Measurements from ENCODE around the gene SPOUT1.
A peak's percentile ranks its signal among the peaks of the same experiment; 100 is the strongest.

The SPOUT1 gene

DNA sequence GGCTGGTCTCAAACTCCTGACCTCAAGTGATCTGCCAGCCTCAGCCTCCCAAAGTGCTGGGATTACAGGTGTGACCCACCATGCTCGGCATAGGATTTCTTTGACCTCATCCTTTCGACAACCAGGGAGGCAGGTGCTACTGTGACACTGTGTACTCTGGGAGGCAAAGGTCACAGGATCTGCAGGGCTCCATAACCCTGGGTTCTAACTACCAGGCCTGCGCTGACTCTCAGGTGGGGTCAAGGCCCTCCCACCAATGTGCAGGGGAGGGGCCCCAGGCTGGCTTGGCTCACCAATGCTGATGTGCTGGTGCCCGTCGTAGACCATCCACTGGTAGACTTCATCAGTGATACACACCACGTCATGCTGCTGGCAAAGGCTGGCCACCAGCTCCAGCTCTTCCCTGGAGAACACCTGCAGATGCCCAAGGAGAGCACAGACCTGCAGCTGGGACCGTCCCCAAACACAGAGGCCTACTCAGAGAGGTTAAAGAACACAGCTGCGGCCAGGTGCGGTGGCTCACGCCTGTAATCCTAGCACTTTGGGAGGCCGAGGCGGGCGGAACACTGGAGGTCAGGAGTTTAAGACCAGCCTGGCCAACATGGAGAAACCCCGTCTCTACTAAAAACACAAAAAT, 7.0 kb upstream of the SPOUT1 start:
- DNase-seq (ENCODE audit: low read depth) = no peak

- DNase-seq (ENCODE audit: low read depth) = no peak
Observed at GRCh38 chr9:128835246-128836210, 5.9 kb upstream of the SPOUT1 start.

DNA sequence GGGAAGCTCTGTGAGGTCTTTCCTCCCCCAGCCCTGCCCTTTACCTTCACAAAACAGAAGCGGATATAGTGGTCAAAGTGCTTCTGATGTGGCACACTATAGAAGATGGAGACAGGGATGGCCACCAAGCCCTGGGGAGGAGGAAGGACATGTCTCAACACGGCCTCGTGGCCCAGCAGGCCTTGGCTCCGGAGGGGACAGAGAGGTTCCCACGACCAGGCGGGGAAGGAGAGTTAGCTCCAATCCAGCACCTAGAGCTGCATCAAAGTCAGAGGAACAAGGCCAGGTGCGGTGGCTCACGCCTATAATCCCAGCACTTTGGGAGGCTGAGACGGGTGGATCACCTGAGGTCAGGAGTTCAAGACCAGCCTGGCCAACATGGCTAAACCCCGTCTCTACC, 4.1 kb upstream of the SPOUT1 start:
- DNase-seq (ENCODE audit: low read depth) = no peak

DNA sequence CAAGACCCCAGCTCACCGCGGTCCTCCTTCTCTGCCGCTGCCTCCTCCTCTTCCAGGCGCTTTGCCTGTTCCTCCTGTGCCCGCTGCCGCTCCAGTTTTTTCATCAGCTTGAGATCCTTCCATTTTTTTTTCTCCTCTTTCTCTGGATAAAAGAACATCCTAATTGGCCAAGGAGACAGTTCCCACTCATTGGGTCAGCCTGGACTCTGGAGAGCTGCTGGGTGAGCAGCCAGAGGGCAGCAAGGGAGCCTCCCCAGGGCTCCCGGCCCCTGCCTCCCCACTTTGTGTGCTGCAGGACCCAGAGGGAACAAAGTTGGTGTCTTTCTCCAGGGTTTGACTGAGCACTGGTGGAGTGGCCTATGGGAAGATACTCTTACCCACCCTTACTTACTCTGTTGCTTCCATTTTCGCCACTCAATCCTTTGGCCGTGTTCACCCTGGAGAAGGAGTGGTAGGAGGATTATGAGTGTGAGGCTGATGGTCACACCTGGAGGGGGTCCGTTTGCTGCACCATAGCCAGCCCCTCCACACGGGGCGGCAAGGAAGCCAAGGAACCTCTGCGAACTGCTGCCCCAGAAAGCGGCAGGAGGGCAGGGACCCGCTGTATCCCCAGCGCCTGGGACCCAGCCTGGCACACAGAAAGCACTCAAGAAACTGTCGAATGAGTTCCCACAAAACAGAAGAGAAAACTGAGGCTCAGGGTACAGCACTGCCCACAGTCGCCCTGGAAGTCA, 708 bp downstream of the SPOUT1 start:
- no peak for DNase-seq (ENCODE audit: low read depth)

DNA sequence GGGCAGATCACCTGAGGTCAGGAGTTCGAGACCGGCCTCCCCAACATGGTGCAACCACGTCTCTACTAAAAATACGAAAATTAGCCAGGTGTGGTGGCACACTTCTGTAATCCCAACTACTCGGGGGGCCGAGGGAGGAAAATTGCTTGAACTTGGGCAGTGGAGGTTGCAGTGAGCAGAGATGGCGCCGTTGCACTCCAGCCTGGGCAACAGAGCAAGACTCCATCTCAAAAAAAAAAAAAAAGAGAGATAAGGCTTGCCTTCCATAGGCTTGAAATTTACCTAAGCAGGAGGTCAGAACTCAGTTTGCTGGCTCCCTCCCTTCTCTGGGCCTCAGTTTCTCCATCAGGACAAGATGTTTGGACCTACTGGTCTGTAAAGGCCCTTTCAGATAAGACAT, 1.3 kb downstream of the SPOUT1 start:
- DNase-seq (ENCODE audit: low read depth) = no peak

- DNase-seq (ENCODE audit: low read depth) = no peak
Observed at GRCh38 chr9:128825923-128826700, 3.5 kb downstream of the SPOUT1 start.

DNA sequence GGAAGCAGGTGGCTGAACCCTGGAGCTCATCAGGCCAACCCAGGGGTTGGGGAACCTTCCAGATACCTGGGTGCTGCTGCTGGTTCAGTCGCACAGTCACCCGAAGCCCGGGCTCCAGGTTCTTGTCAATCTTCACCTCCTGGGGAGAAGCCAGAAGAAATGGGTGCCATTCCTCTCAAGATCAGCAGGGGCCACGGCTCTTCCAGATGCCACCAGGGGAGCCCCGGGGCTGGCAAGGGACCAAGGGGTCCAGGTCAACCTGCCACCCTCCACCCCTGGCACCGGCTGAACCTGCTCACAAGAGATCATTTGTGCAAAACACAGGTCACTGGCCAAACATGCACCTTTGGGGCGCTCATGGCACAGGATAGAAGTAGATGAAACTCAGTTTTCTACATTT, 4.7 kb downstream of the SPOUT1 start:
- DNase-seq (ENCODE audit: low read depth) = no peak

GRCh38 chr9:128823903-128824406, 5.6 kb downstream of the SPOUT1 start:
- DNase-seq (ENCODE audit: low read depth) = no peak

DNA sequence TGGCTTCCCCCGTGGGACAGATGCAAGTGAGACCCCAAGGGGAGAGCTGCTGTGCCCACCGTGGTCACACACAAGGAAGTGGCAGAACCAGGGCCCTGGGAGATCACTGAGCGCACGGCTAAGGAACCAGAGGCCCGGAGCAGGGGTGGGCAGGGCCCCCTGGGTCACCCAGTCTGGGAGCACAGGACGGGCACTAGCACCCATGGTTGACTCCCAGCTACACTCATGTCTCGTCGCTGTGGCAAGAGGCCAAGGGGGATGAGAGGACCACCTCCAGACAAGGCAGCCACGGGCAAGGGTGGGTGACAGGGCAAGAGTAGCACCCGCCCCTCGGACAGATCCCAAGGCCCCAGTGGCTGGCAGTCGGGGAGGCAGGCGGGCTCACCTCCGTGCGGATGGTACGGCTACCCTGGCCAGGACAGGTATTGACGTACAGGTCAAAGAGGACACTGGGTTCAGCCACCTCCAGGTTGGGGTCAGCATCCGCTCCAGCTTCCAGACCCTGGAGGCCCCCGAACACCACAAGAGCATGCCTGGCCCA, 6.2 kb downstream of the SPOUT1 start:
- no peak for DNase-seq (ENCODE audit: low read depth)

- DNase-seq (ENCODE audit: low read depth) = no peak
Observed at GRCh38 chr9:128822407-128823042, 7.1 kb downstream of the SPOUT1 start.

GRCh38 chr9:128821584-128822406, 7.8 kb downstream of the SPOUT1 start:
- no peak for DNase-seq (ENCODE audit: low read depth)

- DNase-seq (ENCODE audit: low read depth) = no peak
Observed at GRCh38 chr9:128820665-128821583, 8.7 kb downstream of the SPOUT1 start.

GRCh38 chr9:128819716-128820664, 9.6 kb downstream of the SPOUT1 start:
- DNase-seq (ENCODE audit: low read depth) = no peak

DNA sequence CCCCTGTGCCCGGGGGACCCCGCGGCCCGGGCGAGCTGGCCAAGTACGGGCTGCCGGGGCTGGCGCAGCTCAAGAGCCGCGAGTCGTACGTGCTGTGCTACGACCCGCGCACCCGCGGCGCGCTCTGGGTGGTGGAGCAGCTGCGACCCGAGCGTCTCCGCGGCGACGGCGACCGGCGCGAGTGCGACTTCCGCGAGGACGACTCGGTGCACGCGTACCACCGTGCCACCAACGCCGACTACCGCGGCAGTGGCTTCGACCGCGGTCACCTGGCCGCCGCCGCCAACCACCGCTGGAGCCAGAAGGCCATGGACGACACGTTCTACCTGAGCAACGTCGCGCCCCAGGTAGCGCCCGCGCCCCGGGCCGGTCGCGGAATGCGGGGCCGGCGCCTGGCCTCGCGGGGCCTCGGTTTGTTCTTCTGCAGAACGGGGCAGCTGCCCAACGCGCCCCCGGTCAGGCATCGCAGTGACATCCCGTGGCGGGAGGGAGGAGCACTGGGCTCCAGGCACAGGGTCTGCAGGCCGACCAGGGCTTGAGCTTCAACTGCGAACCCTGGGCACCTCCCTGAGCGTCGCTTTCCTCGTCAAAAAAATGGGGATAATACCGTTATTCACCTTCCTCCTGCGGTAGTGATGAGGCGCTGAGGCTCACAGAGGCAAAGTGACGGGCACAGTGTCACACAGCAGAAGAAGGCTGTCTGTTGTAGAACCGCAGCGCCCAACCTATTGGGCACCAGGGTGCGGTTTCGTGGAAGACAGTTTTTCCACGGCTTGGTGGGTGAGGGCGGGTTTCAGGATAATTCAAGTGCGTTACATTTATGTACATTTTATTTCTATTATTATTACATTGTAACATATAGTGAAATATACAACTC, 10.5 kb downstream of the SPOUT1 start:
- peak; percentile 33 for DNase-seq (ENCODE audit: low read depth)

DNA sequence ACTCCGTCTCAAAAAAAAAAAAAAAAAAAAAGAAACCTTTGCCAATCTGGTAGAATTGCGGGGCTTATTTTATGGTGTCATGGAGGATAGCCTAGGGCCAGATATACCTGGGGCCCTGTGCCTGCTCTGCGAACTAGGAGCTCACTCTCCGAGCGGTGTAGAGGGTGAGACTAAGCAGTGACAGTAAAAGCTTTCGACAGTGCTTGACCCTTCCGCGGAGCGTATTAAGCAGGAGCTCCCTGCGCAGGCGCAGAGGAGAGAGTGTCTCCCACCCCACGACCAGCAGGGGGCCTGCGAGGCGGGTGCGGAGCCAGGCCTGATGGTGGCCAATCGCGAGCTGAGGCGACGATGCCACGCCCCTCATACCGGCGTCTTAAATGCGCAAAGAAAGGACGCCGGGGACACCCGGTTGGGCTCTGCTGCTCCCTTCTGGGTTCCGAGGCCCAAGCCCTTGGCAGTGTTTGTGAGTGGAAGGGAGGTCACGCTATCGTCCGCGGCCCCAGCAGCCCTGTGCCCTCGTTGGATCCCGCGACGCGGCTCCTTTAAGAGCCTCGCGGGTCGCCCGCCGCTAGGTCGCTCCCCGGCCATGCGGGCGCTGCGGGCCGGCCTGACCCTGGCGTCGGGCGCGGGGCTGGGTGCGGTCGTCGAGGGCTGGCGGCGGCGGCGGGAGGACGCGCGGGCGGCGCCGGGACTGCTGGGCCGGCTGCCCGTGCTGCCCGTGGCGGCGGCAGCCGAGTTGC, 11.3 kb downstream of the SPOUT1 start, which contains the start of gene ENDOG:
ENDOG (plus strand) TSS at position 402 of the 740 bp plus-strand sequence; CDS start at position 587, 185 bp downstream.
- DNase-seq (ENCODE audit: low read depth) = peak; percentile 96

- DNase-seq (ENCODE audit: low read depth) = no peak
Observed at GRCh38 chr9:128810873-128811272, 18.7 kb downstream of the SPOUT1 start.

Measured in activated T-cell treated with anti-CD3 and anti-CD28 coated beads for 1 hour (primary cell).